CD4-positive, alpha-beta T cell treated with Interleukin-4 for 4 hours (primary cell): Measurements from ENCODE around the gene ERGIC1.
"Not testable (repeated sequence)": the region's sequence is repeated elsewhere in the genome, so short reads cannot be mapped to it uniquely, and the experiment has no call there.

Experiments used
- DNase-seq: peaks from one replicate; pipeline ENCODE4 v3.0.0-alpha.2; 2020

ERGIC1 gene

GRCh38 chr5:172801179-172801671 lies 32.8 kb upstream of the ERGIC1 start:
- no peak for DNase-seq

- no peak for DNase-seq
These were observed 31.9 kb upstream of the ERGIC1 start for GRCh38 chr5:172802112-172802511.

GRCh38 chr5:172802567-172803176 lies 31.4 kb upstream of the ERGIC1 start:
- DNase-seq: no peak

GRCh38 chr5:172805018-172805683 lies 28.9 kb upstream of the ERGIC1 start:
- DNase-seq: no peak

- no peak for DNase-seq
These were observed 28.3 kb upstream of the ERGIC1 start for GRCh38 chr5:172805736-172806255.

GRCh38 chr5:172806897-172807672 lies 27.0 kb upstream of the ERGIC1 start:
- peak; percentile 88 for DNase-seq

- DNase-seq: no peak
These were observed 26.2 kb upstream of the ERGIC1 start for GRCh38 chr5:172807766-172808311.

GRCh38 chr5:172809774-172810173 lies 24.3 kb upstream of the ERGIC1 start:
- no peak for DNase-seq

- DNase-seq: not testable (repeated sequence)
These were observed 23.1 kb upstream of the ERGIC1 start for GRCh38 chr5:172810996-172811395.

GRCh38 chr5:172815631-172816030 lies 18.4 kb upstream of the ERGIC1 start:
- DNase-seq: no peak

- no peak for DNase-seq
These were observed 17.0 kb upstream of the ERGIC1 start for GRCh38 chr5:172816925-172817562.

- no peak for DNase-seq
These were observed 16.4 kb upstream of the ERGIC1 start for GRCh38 chr5:172817664-172818063.

GRCh38 chr5:172818081-172818480 lies 16.0 kb upstream of the ERGIC1 start:
- no peak for DNase-seq

- DNase-seq: no peak
These were observed 14.5 kb upstream of the ERGIC1 start for GRCh38 chr5:172819569-172819968.

- no peak for DNase-seq
These were observed 13.8 kb upstream of the ERGIC1 start for GRCh38 chr5:172820046-172820767.

GRCh38 chr5:172821340-172821985 lies 12.6 kb upstream of the ERGIC1 start:
- no peak for DNase-seq

- no peak for DNase-seq
These were observed 10.2 kb upstream of the ERGIC1 start for GRCh38 chr5:172823840-172824362.

GRCh38 chr5:172825610-172826204 lies 8.3 kb upstream of the ERGIC1 start:
- DNase-seq: no peak

GRCh38 chr5:172827841-172828240 lies 6.2 kb upstream of the ERGIC1 start:
- no peak for DNase-seq

- no peak for DNase-seq
These were observed 5.1 kb upstream of the ERGIC1 start for GRCh38 chr5:172828911-172829431.
